Measurements from ENCODE around the gene LSM14B.

- TF ChIP-seq CTCF (IDR thresholded peaks at IDR 0.05; ENCODE audit: poor library complexity), result no peak
- TF ChIP-seq EZH2 (IDR thresholded peaks at IDR 0.05; ENCODE audit: borderline replicate concordance), result no peak
- TF ChIP-seq EZH2phosphoT487 (IDR thresholded peaks at IDR 0.05; ENCODE audit: low read depth, severe bottlenecking, unreplicated experiment), result no peak
Observed at GRCh38 chr20:62172666-62173065, 50.4 kb downstream of the LSM14B start.

Measured in hepatocyte (in vitro differentiated cells).